A549 (cell line): ENCODE results near the gene UTY.

Experiments used
- CHD2 ChIP-seq: fragments of 150-350 bp; IDR thresholded peaks from 2 replicates; pipeline ENCODE4 v1.6.1; 2014; ENCODE audit warnings: low read length; ENCODE audit not compliant: partially characterized antibody
- CTCF ChIP-seq: fragments of >200 bp; sonication (Bioruptor Twin); formaldehyde crosslinking; IDR thresholded peaks from 3 replicates; pipeline ENCODE4 v1.5.1; 2016
- EP300 ChIP-seq, 2 experiments: fragments of >200 bp; sonication (Bioruptor Twin); formaldehyde crosslinking; IDR thresholded peaks; 2 replicates in 1 of 2; 3 replicates in 1 of 2; pipeline ENCODE4 v1.6.1; 2016 to 2017
- JUN ChIP-seq, 2 experiments: fragments of >200 bp; sonication (Bioruptor Twin); formaldehyde crosslinking; IDR thresholded peaks; 2 replicates in 1 of 2; 3 replicates in 1 of 2; pipeline ENCODE4 v1.6.1; 2016 to 2017
- POLR2A ChIP-seq: IDR thresholded peaks from 2 replicates; pipeline ENCODE4 v1.6.1; 2012; ENCODE audit warnings: mild to moderate bottlenecking, low read length
- RAD21 ChIP-seq, 2 experiments: fragments of >200 bp in 1 of 2; sonication (Bioruptor Twin) in 1 of 2; formaldehyde crosslinking in 1 of 2; IDR thresholded peaks in 1 of 2; conservative IDR thresholded peaks in 1 of 2; 2 replicates in 1 of 2; 3 replicates in 1 of 2; pipeline ENCODE4 v1.6.1; 2012 to 2018; ENCODE audit warnings: inconsistent platforms in 1 of 2
- SMC3 ChIP-seq: fragments of >200 bp; sonication (Bioruptor Twin); formaldehyde crosslinking; IDR thresholded peaks from 3 replicates; pipeline ENCODE4 v1.6.1; 2018; ENCODE audit warnings: inconsistent platforms

- TF ChIP-seq POLR2A (no peak), CTCF (no peak), EP300 (IDR thresholded peaks at IDR 0.05) (no peak), JUN (IDR thresholded peaks at IDR 0.05) (no peak), RAD21 (conservative IDR thresholded peaks at IDR 0.05 in 1 of 2, IDR thresholded peaks at IDR 0.05 in 1 of 2) (no peak), CHD2 (no peak), SMC3 (no peak)
Observed at GRCh38 chrY:13443146-13443545, 36.7 kb downstream of the UTY start.
